Measurements from ENCODE around the gene PGM5. TPM values are rescaled to one million over a fixed set of nuclear protein-coding genes. Genes with fewer than 3 reads are reported as not detected.

The PGM5 gene
- total and polyA plus RNA-seq, 8 donors: 12.7 to 61.3 (median 52.0) TPM

DNA sequence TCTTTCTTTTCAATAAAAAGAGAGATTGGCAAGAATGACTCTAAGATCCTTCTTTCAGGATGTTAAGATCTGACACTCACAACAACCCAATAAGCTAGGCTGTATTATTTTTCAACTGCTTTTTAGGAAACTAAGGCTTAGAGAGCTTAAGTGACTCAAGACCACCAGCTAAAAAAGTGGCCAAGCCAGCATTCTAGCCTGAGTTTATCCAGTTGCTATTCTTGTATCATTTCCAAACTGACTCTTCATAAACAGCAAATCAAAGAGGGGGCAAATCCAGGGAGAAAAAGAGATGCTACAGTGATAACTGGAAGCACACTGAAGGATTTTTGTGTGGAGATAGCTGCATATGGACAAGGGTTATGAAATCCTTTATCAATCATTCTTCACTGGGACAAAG is 137.1 kb downstream of the PGM5 start:
- Histone ChIP-seq H3K36me3 (no peaks in the 10 kb centered on the region), H3K27me3 (no peaks in the 10 kb centered on the region), H3K9me3 (no peaks in the 10 kb centered on the region), H3K27ac (no peak overlapping the region), H3K4me3 (no peak overlapping the region), H3K4me1 (no peaks in the 10 kb centered on the region)
- no peak for TF ChIP-seq CTCF (IDR thresholded peaks at IDR 0.05)
- ATAC-seq (no peak), DNase-seq (no peak)
- intact Hi-C loops (cut with DNase I): no loop called here

GRCh38 chr9:68493958-68494577 is 137.7 kb downstream of the PGM5 start:
- no peaks in the 10 kb centered on the region for H3K36me3 ChIP-seq
- no peak for TF ChIP-seq CTCF (IDR thresholded peaks at IDR 0.05)
- H3K27me3 ChIP-seq: no peaks in the 10 kb centered on the region
- no peak for DNase-seq
- intact Hi-C loops (cut with DNase I): no loop called here
- H3K9me3 ChIP-seq: no peaks in the 10 kb centered on the region
- H3K27ac ChIP-seq: no peak overlapping the region
- H3K4me1 ChIP-seq: no peaks in the 10 kb centered on the region
- no peak for ATAC-seq
- H3K4me3 ChIP-seq: no peak overlapping the region

DNA sequence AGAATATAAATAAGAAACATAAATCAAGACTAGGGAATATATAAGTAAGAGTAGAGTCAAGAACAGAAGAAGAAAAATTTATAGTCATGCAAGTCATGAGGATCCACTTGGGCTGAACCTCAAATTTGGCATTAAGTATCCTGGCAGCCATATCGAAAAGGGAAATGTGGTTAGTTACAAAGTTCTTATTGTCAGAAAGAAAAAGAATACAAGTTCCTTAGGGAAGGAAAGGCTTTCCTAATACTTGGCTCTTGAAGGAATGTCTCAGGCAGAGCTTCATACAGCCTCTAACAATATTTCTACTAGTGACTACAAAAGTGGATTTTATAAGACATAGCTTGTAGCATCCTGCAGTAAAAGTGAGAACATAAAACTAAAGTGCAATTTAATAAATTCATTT is 138.8 kb downstream of the PGM5 start:
- no peaks in the 10 kb centered on the region for H3K9me3 ChIP-seq
- intact Hi-C loops (cut with DNase I): no loop called here
- no peak for TF ChIP-seq CTCF (IDR thresholded peaks at IDR 0.05)
- ATAC-seq: no peak
- no peak overlapping the region for H3K4me3 ChIP-seq
- no peak for DNase-seq
- no peaks in the 10 kb centered on the region for H3K4me1 ChIP-seq
- H3K27ac ChIP-seq: no peak overlapping the region
- H3K36me3 ChIP-seq: no peaks in the 10 kb centered on the region
- no peaks in the 10 kb centered on the region for H3K27me3 ChIP-seq

GRCh38 chr9:68496356-68496755 is 139.9 kb downstream of the PGM5 start:
- DNase-seq (no peak), ATAC-seq (no peak)
- no peaks in the 10 kb centered on the region for H3K36me3 ChIP-seq
- H3K27ac ChIP-seq: no peak overlapping the region
- no peaks in the 10 kb centered on the region for H3K27me3 ChIP-seq
- H3K9me3 ChIP-seq: no peaks in the 10 kb centered on the region
- TF ChIP-seq CTCF (IDR thresholded peaks at IDR 0.05): no peak
- H3K4me1 ChIP-seq: no peaks in the 10 kb centered on the region
- intact Hi-C loops (cut with DNase I): no loop called here
- H3K4me3 ChIP-seq: no peak overlapping the region

DNA sequence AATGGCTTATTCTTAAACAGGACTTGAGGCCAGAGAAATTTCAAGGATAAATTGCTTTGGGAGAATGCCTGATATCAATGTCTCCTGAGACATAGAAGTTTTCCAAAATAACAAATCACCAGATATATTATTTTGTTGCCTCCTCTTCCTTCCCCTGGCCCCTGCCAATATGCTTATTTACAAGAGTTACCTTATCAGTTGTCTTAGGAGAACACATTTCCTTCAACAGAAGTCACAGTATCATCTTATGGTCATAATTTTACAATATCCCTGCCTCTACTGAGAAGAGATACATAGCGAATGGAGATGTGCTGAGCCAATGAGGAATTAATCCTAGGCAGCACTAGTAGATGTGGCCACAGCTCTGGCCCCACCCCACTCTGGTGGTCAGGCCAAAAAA is 141.2 kb downstream of the PGM5 start:
- TF ChIP-seq CTCF (IDR thresholded peaks at IDR 0.05): no peak
- no peak overlapping the region for H3K27ac ChIP-seq

More for the DNA sequence above, 141.2 kb downstream of the PGM5 start:
- intact Hi-C loops (cut with DNase I): no loop called here
- Histone ChIP-seq H3K36me3 (no peaks in the 10 kb centered on the region), H3K27me3 (no peaks in the 10 kb centered on the region), H3K4me3 (no peak overlapping the region), H3K4me1 (no peaks in the 10 kb centered on the region), H3K9me3 (no peaks in the 10 kb centered on the region)
- ATAC-seq (no peak), DNase-seq (no peak)

Measured in left lung (tissue), 10 donors.